Fibroblast of lung (primary cell): ENCODE measurements around the gene ADCY5. TPM values are rescaled to one million over a fixed set of nuclear protein-coding genes. Genes with fewer than 3 reads are reported as not detected.

Experiments
- DNase-seq, 2 donors: peaks; one replicate each; pipeline versions ENCODE4 v3.0.0 to v3.0.0-alpha.2; 2010; ENCODE audit warnings: low read depth in 2 of 2
- H2AFZ ChIP-seq: 2 replicates; pipeline ENCODE4 v1.5.1; 2012; ENCODE audit warnings: low read length, control low read depth, inconsistent platforms
- H3K27ac ChIP-seq: 2 replicates; pipeline ENCODE4 v1.5.1; 2011; ENCODE audit warnings: low read length, control low read depth; ENCODE audit not compliant: insufficient read depth
- H3K27me3 ChIP-seq: 2 replicates; pipeline ENCODE4 v1.5.1; 2011; ENCODE audit warnings: mild to moderate bottlenecking, low read length; ENCODE audit not compliant: control insufficient read depth, insufficient read depth
- H3K36me3 ChIP-seq: 2 replicates; pipeline ENCODE4 v1.5.1; 2011; ENCODE audit warnings: low read length; ENCODE audit not compliant: control insufficient read depth, insufficient read depth
- H3K4me1 ChIP-seq: 2 replicates; pipeline ENCODE4 v1.5.1; 2011; ENCODE audit warnings: low read length; ENCODE audit not compliant: control insufficient read depth, insufficient read depth; ENCODE audit errors: extremely low read depth
- H3K4me2 ChIP-seq: 2 replicates; pipeline ENCODE4 v1.5.1; 2011; ENCODE audit warnings: low read length, control low read depth; ENCODE audit not compliant: insufficient read depth; ENCODE audit errors: extremely low read depth
- H3K4me3 ChIP-seq, 4 experiments: fragments of 200-600 bp in 1 of 4; sonication (generic) in 1 of 4; replicated peaks in 1 of 4; 2 replicates each; pipeline ENCODE4 v1.5.1; 2011 to 2016; ENCODE audit warnings: low read length in 4 of 4, low read depth in 3 of 4, mild to moderate bottlenecking in 3 of 4, control low read depth in 2 of 4, inconsistent platforms in 1 of 4, mixed read lengths in 1 of 4; ENCODE audit not compliant: insufficient read depth in 1 of 4; ENCODE audit errors: control extremely low read depth in 1 of 4
- H3K79me2 ChIP-seq: 2 replicates; pipeline ENCODE4 v1.5.1; 2012; ENCODE audit warnings: mild to moderate bottlenecking, low read length, inconsistent platforms; ENCODE audit not compliant: control insufficient read depth, insufficient read depth
- H3K9ac ChIP-seq: 2 replicates; pipeline ENCODE4 v1.5.1; 2011; ENCODE audit warnings: mild to moderate bottlenecking, low read length, control low read depth; ENCODE audit not compliant: insufficient read depth
- H3K9me3 ChIP-seq: 2 replicates; pipeline ENCODE4 v1.5.1; 2012; ENCODE audit warnings: low read depth, low read length; ENCODE audit not compliant: control insufficient read depth, insufficient read depth
- H4K20me1 ChIP-seq: 2 replicates; pipeline ENCODE4 v1.5.1; 2011; ENCODE audit warnings: low read length; ENCODE audit not compliant: control insufficient read depth, insufficient read depth; ENCODE audit errors: extremely low read depth
- EZH2 ChIP-seq: IDR thresholded peaks from 2 replicates; pipeline ENCODE4 v1.5.1; 2012; ENCODE audit warnings: low read length, control low read depth, mild to moderate bottlenecking; ENCODE audit errors: missing control alignments
- polyA plus RNA-seq, 2 donors: library from polyadenylated mRNA; depleted of rRNA in 1 of 2; stranded (reverse) in 1 of 2; unstranded in 1 of 2; fragments of >200 nt; gene quantifications; 2 replicates each; pipeline ENCODE4 v1.2.1, GENCODE V29; 2011 to 2012; ENCODE audit warnings: missing spikeins in 1 of 2
- total RNA-seq: library from RNA; depleted of rRNA; stranded (reverse); fragments of >200 nt; gene quantifications from 2 replicates; pipeline ENCODE4 v1.2.1, GENCODE V29; 2014
- TF ChIP-seq, protein P1 (sequence below), 2 donors: IDR thresholded peaks in 1 of 2; conservative IDR thresholded peaks in 1 of 2; 1 replicate in 1 of 2; 2 replicates in 1 of 2; pipeline ENCODE4 v1.5.1; 2011 to 2012; ENCODE audit warnings: low read length in 2 of 2, control low read depth in 1 of 2, inconsistent platforms in 1 of 2, low read depth in 1 of 2, mild to moderate bottlenecking in 1 of 2

ADCY5 gene
- total and polyA plus RNA-seq, 2 donors (not counting 1 experiment from before 2014, with no cell fraction given), result 0.11 to 0.50 TPM

DNA sequence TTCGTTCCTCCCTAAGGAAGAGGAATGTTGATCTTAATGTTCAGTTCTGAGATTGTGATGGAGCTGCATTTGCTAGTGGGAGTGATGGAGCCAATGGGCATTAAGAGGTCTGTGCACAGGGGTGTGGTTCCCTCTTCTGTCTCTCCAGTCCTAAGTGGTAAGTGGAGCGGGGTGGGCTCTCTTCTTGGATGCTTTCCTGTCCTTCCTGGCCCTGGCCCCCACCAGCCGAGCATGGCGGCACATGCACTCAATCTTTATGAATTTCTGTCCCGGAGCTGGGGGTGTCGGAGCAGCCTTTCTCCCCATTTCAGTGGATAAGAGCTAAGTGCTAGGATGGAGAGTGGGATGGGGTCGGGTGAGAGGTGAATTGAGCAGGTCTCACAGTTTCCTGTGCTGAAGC lies 37.6 kb upstream of the ADCY5 start:
- TF ChIP-seq EZH2, result no peak
- TF ChIP-seq, protein P1, sequence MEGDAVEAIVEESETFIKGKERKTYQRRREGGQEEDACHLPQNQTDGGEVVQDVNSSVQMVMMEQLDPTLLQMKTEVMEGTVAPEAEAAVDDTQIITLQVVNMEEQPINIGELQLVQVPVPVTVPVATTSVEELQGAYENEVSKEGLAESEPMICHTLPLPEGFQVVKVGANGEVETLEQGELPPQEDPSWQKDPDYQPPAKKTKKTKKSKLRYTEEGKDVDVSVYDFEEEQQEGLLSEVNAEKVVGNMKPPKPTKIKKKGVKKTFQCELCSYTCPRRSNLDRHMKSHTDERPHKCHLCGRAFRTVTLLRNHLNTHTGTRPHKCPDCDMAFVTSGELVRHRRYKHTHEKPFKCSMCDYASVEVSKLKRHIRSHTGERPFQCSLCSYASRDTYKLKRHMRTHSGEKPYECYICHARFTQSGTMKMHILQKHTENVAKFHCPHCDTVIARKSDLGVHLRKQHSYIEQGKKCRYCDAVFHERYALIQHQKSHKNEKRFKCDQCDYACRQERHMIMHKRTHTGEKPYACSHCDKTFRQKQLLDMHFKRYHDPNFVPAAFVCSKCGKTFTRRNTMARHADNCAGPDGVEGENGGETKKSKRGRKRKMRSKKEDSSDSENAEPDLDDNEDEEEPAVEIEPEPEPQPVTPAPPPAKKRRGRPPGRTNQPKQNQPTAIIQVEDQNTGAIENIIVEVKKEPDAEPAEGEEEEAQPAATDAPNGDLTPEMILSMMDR (conservative IDR thresholded peaks at IDR 0.05 in 1 of 2, IDR thresholded peaks at IDR 0.05 in 1 of 2; ENCODE audit: low read depth in 1 of 2, low read length in 2 of 2), result no peak
- Histone ChIP-seq H2AFZ (no peak overlapping the region), H3K27me3 (peaks cover 7% of the 10 kb centered on the region), H3K36me3 (no peaks in the 10 kb centered on the region), H3K4me2 (no peak overlapping the region), H3K4me1 (no peaks in the 10 kb centered on the region), H3K27ac (no peak overlapping the region), H3K9ac (no peak overlapping the region), H4K20me1 (no peaks in the 10 kb centered on the region), H3K4me3 (no peak overlapping the region), H3K9me3 (no peaks in the 10 kb centered on the region), H3K79me2 (no peaks in the 10 kb centered on the region)
- DNase-seq, result no peak

DNA sequence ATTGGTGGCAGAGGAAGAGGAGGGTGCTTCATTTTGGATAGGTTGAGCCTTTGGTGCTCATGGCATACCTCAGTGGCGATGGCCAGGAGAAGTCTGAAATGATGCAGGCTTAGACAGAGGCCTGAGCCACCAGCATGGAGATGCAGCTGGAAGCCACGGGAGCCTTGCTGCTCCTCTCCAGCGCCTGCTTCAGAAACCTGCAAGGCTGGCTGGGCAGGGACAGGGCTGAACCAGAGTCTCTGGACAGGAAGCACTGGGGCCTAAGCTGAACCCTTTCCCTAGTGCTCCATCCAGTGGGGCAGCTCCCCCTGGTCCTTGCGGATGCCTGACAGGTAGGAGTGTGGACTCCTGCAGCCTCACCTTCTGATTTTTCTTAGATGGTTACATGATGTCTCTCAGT lies 36.7 kb upstream of the ADCY5 start:
- H3K27me3 ChIP-seq, result peaks cover 11% of the 10 kb centered on the region
- no peak overlapping the region for H3K4me3 ChIP-seq
- H3K4me1 ChIP-seq, result no peaks in the 10 kb centered on the region
- no peak overlapping the region for H3K4me2 ChIP-seq
- H4K20me1 ChIP-seq, result no peaks in the 10 kb centered on the region
- TF ChIP-seq, protein P1 (conservative IDR thresholded peaks at IDR 0.05 in 1 of 2, IDR thresholded peaks at IDR 0.05 in 1 of 2; ENCODE audit: low read depth in 1 of 2, low read length in 2 of 2), result no peak
- TF ChIP-seq EZH2, result no peak
- no peaks in the 10 kb centered on the region for H3K9me3 ChIP-seq
- no peaks in the 10 kb centered on the region for H3K79me2 ChIP-seq
- H3K27ac ChIP-seq, result no peak overlapping the region
- no peak overlapping the region for H2AFZ ChIP-seq
- DNase-seq, result no peak
- no peak overlapping the region for H3K9ac ChIP-seq
- H3K36me3 ChIP-seq, result no peaks in the 10 kb centered on the region

DNA sequence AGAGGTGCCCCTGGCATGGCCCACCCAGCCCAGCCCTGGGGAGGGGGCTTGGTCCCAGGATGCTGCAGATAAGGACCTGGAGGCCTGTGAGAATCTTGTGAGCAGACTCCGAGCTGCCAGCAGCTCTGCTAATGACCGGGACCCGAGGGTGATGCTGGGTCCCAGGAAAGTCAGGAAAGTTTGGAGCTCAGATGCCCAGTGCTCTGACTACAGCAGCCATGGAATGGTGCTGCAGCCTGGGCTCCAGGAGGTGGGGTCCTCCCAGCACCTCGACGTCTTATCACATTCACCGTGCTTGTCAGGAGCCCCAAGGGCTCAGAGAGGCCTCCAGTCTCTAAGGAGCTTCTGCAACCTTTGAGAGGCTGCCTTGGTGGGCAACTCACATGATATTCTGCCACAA lies 34.3 kb upstream of the ADCY5 start:
- no peak overlapping the region for H3K4me3 ChIP-seq
- H4K20me1 ChIP-seq, result no peaks in the 10 kb centered on the region
- DNase-seq, result no peak
- peaks cover 16% of the 10 kb centered on the region for H3K27me3 ChIP-seq
- H3K4me1 ChIP-seq, result no peaks in the 10 kb centered on the region
- no peak overlapping the region for H3K4me2 ChIP-seq
- H2AFZ ChIP-seq, result no peak overlapping the region
- H3K79me2 ChIP-seq, result no peaks in the 10 kb centered on the region
- TF ChIP-seq EZH2, result no peak
- TF ChIP-seq, protein P1 (conservative IDR thresholded peaks at IDR 0.05 in 1 of 2, IDR thresholded peaks at IDR 0.05 in 1 of 2; ENCODE audit: low read depth in 1 of 2, low read length in 2 of 2), result no peak
- no peaks in the 10 kb centered on the region for H3K9me3 ChIP-seq
- no peak overlapping the region for H3K27ac ChIP-seq
- no peaks in the 10 kb centered on the region for H3K36me3 ChIP-seq
- H3K9ac ChIP-seq, result no peak overlapping the region
